Islet precursor cell (in vitro differentiated cells): ENCODE measurements around the gene TDRD7.
"Not testable (repeated sequence)": the region's sequence is repeated elsewhere in the genome, so short reads cannot be mapped to it uniquely, and the experiment has no call there.

Experiments
- DNase-seq: peaks from one replicate; pipeline ENCODE4 v3.0.0-alpha.2; 2018

The TDRD7 gene

GRCh38 chr9:97430316-97431043 lies 18.6 kb downstream of the TDRD7 start:
- no peak for DNase-seq

- no peak for DNase-seq
Observed at GRCh38 chr9:97431044-97431441, 19.1 kb downstream of the TDRD7 start.

GRCh38 chr9:97431549-97432143 lies 19.8 kb downstream of the TDRD7 start:
- DNase-seq, result no peak

DNA sequence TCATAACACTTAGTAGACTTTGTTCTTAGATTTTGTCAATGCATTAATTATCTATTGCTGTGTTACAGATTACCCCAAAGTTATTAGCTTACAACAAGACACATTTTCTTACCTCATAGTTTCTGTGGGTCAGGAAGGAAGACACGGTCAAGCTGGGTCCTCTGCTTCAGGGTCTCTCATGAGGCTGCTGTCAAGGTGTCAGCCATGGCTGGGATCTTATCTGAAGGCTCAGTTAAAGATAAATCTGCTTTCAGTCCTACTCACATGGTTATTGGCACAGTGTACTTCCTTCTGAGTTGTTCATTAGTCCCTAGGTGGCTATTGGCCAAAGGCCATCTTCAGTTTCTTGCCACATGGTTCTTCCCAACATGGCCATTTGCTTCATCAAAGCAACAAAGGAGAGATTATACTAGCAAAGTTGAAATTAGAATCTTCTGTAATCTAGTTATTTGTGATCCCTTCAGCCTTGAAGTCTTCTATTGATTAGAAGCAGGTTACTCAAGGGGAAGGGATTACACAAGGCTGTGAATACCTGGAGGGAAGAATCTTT lies 25.2 kb downstream of the TDRD7 start:
- DNase-seq, result no peak

- no peak for DNase-seq
Observed at GRCh38 chr9:97438257-97438656, 26.4 kb downstream of the TDRD7 start.

DNA sequence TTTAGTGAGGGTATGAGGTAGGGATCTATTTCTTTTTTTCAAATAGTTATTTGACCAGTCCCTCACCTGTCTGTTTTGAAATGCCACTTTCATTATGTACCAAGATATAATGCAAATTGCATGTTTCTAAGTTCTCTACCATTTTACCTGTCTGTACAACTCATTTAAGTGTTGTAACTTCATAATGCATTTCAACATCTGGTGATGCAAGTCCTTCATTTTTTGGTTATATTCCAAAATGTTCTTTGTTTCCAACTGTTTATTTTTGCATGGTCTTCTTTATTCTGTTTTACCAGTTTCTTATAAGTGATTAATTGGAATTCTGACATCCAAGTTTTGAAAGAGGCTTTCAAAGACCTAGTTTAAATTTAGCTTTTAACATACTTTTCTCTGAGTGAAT lies 26.8 kb downstream of the TDRD7 start:
- DNase-seq, result no peak

- no peak for DNase-seq
Observed at GRCh38 chr9:97440160-97440559, 28.3 kb downstream of the TDRD7 start.

DNA sequence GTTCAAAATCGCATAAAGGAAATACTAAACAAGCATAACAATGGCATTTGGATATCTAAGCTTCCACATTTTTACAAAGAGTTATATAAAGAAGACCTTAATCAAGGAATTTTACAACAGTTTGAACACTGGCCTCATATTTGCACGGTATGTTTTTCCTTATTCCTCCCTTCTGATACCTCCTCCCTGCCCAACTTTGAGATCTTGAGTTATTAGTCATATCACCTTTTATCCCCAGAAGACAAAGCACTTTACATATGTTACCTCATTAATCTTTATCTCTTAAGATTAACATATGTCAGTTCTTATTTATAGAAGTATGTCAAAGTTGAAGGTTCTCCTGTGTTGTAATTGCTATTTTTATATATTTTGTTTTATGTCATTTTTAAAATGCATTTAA lies 29.8 kb downstream of the TDRD7 start:
- DNase-seq, result no peak

GRCh38 chr9:97445119-97445701 lies 33.3 kb downstream of the TDRD7 start:
- no peak for DNase-seq

DNA sequence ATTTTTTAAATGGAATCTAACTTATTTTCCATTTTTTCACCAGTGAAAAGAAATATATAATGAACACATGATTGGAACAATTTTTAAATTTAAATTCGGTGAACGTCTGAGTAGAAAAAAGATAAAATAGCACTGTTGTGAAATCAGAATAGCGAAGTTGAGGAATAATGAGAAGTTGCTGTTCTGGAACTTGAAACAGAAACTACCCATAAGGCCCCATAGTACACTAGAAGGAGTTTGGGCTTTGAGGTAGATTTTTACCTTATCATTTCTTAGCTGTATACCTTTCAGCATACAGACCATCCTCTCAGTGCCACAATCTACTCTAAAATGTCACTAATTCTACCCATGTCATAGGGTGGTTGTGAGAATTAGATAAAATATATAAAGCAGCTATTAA lies 35.1 kb downstream of the TDRD7 start:
- DNase-seq, result no peak

DNA sequence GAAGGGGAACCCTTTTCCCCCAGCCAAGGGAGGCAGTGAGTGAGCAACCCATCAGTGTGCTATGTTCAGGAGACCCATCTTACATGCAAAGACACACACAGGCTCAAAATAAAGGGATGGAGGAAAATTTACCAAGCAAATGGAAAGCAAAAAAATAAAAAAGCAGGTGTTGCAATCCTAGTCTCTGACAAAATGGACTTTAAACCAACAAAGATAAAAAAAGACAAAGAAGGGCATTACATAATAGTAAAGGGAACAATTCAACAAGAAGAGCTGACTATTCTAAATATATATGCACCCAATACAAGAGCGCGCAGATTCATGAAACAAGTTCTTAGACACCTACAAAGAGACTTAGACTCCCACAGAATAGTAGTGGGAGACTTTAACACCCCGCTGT lies 41.7 kb downstream of the TDRD7 start:
- not testable (repeated sequence) for DNase-seq

DNA sequence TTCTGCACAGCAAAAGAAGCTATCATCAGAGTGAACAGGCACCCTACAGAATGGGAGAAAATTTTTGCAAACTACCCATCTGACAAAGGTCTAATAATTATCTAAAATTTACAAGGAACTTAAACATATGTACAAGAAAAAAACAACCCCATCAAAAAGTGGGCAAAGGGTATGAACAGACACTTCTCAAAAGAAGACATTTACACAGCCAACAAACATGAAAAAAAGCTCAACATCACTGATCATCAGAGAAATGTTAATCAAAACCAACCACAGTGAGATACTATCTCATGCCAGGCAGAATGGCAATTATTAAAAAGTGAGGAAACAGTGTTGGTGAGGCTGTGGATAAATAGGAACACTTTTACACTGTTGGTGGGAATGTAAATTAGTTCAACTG lies 44.9 kb downstream of the TDRD7 start:
- not testable (repeated sequence) for DNase-seq

DNA sequence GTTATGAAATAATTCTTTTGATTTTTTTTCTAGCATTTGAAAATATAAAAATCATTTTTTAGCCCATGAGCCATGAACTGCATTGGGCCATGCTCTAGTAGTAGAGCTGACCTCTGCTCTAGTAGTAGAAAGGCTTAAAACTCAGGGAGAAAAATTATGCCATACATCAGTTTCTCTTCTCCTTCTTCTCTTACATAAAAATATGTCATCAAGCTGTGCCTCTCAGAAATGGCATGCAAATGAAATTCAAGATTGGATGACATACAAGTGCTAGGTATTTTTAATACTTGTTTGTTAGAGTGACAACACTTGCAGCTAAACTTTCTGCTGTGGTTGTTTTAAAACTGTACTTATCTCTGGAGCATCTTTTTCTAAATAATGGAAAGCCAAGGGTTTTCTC lies 47.4 kb downstream of the TDRD7 start:
- DNase-seq, result no peak

- no peak for DNase-seq
Observed at GRCh38 chr9:97462159-97462558, 50.3 kb downstream of the TDRD7 start.

GRCh38 chr9:97462914-97463313 lies 51.0 kb downstream of the TDRD7 start:
- DNase-seq, result no peak

- peak; percentile 83 for DNase-seq
Observed at GRCh38 chr9:97468658-97469448, 57.0 kb downstream of the TDRD7 start.

- peak; percentile 58 for DNase-seq
Observed at GRCh38 chr9:97470076-97470475, 58.2 kb downstream of the TDRD7 start.

- DNase-seq, result no peak
Observed at GRCh38 chr9:97473717-97474116, 61.8 kb downstream of the TDRD7 start.

- DNase-seq, result no peak
Observed at GRCh38 chr9:97474372-97474925, 62.6 kb downstream of the TDRD7 start.

DNA sequence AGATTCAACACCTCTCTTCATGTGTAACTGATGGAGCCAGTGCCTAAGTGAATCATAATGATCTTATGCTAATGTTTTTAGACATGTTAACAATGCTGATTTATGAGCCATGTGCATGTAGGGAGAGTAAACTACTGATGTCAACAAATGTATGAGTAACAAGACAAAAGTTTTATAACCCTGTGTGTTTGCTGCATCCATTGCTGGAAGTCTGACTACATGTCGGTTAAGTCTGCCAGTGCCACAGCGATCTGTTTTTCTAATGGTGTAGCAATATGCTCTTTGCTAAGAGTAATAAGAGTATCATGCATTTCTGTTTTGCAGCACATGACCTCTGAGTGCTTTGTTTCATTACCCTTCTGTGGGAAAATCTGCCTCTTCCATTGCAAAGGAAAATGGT lies 63.2 kb downstream of the TDRD7 start:
- no peak for DNase-seq

- DNase-seq, result no peak
Observed at GRCh38 chr9:97478301-97478981, 66.5 kb downstream of the TDRD7 start.

DNA sequence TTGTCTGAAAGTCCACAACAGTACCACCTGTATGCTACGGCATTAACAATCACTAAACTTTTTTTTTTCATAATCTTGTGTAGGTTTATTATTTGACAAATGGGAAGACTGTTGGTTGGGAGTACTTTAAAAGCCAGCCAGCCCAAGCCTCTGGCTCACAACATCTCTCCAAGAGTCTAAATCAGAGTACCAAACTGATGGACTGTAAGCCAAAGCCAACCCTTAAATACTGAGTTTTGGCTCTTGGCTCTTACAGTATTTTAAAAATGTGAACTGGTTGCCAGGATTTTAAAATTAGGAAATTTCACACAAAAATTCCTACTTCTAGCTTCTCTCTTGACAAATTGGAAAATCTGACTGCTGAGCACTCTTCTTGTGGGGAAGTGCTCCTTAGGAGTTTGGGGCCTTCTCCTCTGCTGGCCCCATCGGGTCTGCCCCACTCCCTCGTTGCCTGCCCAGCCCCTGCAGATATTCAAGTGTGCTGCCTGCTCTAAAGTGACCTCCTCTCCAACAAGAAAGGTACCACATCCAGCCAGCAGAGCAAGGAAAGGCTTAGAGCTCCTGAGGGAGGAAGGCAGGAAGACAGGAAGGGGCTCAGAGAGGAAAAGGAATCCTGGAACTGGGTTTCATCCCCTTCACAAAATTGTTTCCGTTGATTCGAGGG lies 67.7 kb downstream of the TDRD7 start:
- no peak for DNase-seq
